Measurements from ENCODE around the gene RHOBTB1. TPM values are rescaled to one million over a fixed set of nuclear protein-coding genes. Genes with fewer than 3 reads are reported as not detected.

Gene RHOBTB1
- total and polyA plus RNA-seq, 2 experiments from 2014 or later, result 4.6 to 13.2 TPM

GRCh38 chr10:60822809-60823208 lies 121.2 kb downstream of the RHOBTB1 start (continued):
- no peak for TF ChIP-seq ZNF462 (CRISPR knock-in tag; IDR thresholded peaks at IDR 0.05)
- TF ChIP-seq, protein P1, sequence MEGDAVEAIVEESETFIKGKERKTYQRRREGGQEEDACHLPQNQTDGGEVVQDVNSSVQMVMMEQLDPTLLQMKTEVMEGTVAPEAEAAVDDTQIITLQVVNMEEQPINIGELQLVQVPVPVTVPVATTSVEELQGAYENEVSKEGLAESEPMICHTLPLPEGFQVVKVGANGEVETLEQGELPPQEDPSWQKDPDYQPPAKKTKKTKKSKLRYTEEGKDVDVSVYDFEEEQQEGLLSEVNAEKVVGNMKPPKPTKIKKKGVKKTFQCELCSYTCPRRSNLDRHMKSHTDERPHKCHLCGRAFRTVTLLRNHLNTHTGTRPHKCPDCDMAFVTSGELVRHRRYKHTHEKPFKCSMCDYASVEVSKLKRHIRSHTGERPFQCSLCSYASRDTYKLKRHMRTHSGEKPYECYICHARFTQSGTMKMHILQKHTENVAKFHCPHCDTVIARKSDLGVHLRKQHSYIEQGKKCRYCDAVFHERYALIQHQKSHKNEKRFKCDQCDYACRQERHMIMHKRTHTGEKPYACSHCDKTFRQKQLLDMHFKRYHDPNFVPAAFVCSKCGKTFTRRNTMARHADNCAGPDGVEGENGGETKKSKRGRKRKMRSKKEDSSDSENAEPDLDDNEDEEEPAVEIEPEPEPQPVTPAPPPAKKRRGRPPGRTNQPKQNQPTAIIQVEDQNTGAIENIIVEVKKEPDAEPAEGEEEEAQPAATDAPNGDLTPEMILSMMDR (conservative IDR thresholded peaks at IDR 0.05; ENCODE audit: low read depth in 2 of 2), result no peak
- no peak for TF ChIP-seq EZH2 (IDR thresholded peaks at IDR 0.05; ENCODE audit: low read depth, unreplicated experiment)

- Mint-ChIP-seq H3K27me3 (ENCODE audit: insufficient read depth, low read depth, poor library complexity) (no peaks in the 10 kb centered on the region), H3K27ac (no peak overlapping the region), H3K36me3 (ENCODE audit: low read depth) (no peaks in the 10 kb centered on the region), H3K9me3 (no peaks in the 10 kb centered on the region), H3K4me1 (peaks cover 6% of the 10 kb centered on the region), H3K4me3 (no peak overlapping the region)
- Histone ChIP-seq H3K27ac (ENCODE audit: low read depth) (no peak overlapping the region), H3F3A (replicated peaks; ENCODE audit: low read depth) (no peaks in the 10 kb centered on the region), H3K9me2 (ENCODE audit: insufficient read depth) (peaks cover 4% of the 10 kb centered on the region; the same call in 1 of the 2 replicates), H3K27me3 (ENCODE audit: insufficient read depth) (no peaks in the 10 kb centered on the region), H3K36me3 (ENCODE audit: insufficient read depth) (no peaks in the 10 kb centered on the region), H3K4me3 (no peak overlapping the region), H3K4me1 (ENCODE audit: insufficient read depth) (peaks cover 4% of the 10 kb centered on the region; the same call in 1 of the 2 replicates), H4K20me1 (replicated peaks; ENCODE audit: insufficient read depth) (no peaks in the 10 kb centered on the region), H3K79me2 (replicated peaks; ENCODE audit: insufficient read depth) (no peaks in the 10 kb centered on the region), H2AFZ (no peak overlapping the region), H3K4me2 (no peak overlapping the region)
- DNase-seq (ENCODE audit: low spot score), result no peak
- no peak for ATAC-seq
- no peak for TF ChIP-seq ZNF331 (CRISPR knock-in tag; IDR thresholded peaks at IDR 0.05; ENCODE audit: low read depth)
- no peak for TF ChIP-seq ZNF114 (CRISPR knock-in tag; IDR thresholded peaks at IDR 0.05)
- TF ChIP-seq, protein P1 (conservative IDR thresholded peaks at IDR 0.05; ENCODE audit: low read depth in 2 of 2), result no peak
- no peak for TF ChIP-seq EZH2 (IDR thresholded peaks at IDR 0.05; ENCODE audit: low read depth, unreplicated experiment)
- no peak for TF ChIP-seq JUNB (IDR thresholded peaks at IDR 0.05; ENCODE audit: unreplicated experiment)
- TF ChIP-seq EZH2phosphoT487 (IDR thresholded peaks at IDR 0.05; ENCODE audit: unreplicated experiment), result no peak
- no peak for TF ChIP-seq CREB1 (CRISPR knock-in tag; IDR thresholded peaks at IDR 0.05; ENCODE audit: low read depth)
- no peak for TF ChIP-seq POLR2AphosphoS5 (IDR thresholded peaks at IDR 0.05; ENCODE audit: low read depth)
- no peak for TF ChIP-seq STAT1 (IDR thresholded peaks at IDR 0.05; ENCODE audit: unreplicated experiment)
- TF ChIP-seq ETS1 (IDR thresholded peaks at IDR 0.05), result no peak
These were observed 122.3 kb downstream of the RHOBTB1 start for GRCh38 chr10:60821656-60822055.

Data from GM23338 (cell line).